Kidney capillary endothelial cell (primary cell): ENCODE results near the gene CSNK1G1.

Experiments used
- DNase-seq: peaks from one replicate; pipeline ENCODE4 v3.0.0-alpha.2; 2018; ENCODE audit warnings: low spot score

The CSNK1G1 gene

DNA sequence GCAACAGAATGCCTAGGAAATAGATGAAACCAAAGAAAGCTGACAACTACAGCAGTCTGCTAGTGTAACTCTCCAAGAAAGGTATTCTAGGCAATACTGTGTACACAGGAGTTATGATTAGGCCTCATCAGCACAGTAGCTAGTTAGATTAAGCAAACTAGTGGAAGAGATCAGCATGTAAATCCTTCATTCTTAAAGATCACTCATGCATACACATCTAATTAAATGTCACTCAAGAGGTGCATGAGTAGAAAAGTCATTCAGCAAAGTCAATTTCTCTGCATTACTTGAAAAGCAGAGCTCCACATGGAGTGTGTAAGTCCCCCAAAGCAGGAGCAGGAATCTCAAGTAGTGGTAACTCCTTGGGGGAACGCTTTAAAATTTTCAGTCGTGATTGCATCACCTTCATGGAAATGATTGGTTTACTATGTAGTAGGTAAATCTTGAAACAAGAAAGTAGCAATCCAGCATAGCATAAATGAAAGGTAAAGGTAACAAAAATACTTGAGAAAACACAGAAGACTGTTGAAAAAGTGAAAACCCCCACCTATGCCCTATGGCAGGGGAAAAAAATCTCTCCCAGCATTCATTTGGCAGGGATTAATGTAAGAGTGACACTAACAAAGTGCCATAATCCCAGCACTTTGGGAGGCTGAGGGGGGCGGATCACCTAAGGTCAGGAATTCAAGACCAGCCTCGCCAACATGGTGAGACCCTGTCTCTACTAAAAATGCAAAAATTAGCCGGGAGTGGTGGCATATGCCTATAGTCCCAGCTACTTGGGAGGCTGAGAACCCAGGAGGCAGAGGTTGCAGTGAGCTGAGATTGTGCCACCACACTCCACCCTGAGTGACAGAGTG lies 163.8 kb downstream of the CSNK1G1 start:
- no peak for DNase-seq

DNA sequence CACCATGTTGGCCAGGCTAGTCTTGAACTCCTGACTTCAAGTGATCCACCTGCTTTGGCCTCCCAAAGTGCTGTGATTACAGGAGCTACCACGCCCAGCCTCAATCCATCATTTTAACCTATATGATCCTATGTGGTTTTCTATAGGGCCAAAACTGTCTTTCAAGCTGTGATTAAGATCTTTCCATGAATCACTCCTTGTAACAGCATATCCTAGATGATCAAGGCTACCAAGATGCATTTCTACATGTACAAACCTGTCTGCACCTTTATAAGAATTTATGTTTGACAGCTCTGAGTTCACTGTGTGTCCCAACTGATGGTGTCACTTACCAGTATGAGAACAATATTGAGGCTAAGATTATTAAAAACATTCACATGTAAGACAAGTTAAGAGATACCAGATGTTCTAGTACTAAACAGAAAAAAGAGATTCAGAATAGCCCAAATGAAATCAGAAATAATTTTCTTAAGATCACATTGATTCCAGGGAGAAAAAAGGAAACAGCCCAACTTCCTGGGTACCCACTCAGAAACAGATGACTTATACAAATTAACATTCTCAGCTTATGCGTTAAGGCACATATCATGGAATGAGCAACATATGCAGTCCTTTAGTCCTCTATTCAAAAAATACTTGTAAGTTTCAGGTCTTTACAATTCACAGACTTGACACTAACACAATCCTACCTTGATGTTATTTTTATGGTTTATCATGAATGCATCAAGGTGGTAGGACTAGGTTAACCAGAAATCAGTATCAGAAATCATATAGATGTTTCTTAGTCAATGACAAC lies 168.4 kb downstream of the CSNK1G1 start:
- no peak for DNase-seq

DNA sequence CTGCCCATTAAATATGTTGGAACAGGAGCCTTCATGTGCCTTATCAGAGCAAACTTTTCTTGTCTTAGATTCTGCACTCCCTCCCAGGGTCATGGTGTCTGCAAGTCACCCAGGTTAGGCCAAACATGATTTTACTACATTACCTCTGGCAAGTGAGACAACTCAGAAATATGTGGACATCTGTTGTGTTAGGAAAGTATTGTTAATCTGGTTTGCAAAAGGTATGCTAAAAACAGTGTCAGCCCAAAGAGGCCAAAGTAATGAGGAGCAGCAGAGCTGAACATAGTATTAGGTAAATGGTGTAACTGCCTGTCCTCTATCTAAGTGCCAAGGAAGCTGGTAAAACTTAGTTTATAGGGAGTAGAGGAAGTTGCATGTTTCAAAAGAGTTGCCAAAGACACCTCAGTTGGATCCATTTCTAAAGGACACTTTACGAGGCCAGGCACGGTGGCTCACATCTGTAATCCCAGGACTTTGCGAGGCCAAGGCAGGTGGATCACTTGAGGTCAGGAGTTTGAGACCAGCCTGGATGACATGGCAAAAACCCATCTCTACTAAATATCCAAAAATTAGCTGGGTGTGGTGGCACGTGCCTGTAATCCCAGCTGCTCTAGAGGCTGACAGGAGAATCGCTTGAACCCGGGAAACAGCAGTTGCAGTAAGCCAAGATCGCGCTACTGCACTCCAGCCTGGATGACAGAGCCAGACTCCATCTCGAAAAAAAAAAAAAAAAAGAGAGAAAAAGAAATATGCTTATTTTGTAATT lies 170.6 kb downstream of the CSNK1G1 start:
- DNase-seq = no peak

DNA sequence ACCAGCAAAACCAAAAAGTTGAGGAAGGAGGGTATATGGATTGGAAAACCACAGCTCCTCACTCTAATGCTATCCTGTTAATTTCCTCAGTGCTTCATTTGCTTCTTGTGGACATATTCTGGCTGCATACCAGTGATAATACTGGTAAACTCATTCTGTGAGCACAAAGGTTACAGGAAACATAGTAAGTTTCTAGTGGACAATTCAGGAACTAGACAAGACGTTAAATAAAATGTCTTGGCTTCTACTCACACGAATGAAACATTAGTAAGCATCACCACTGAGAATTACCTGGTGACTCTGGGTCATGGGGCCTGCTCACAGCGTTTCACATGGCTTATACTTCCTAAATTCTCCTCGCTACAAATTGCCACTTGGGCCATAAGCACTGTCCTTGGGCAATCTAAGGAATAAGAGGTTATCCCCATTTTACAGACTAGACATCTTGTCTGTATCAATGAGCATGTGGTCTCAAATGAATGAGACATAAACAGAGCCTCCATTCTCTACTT lies 173.1 kb downstream of the CSNK1G1 start:
- no peak for DNase-seq

DNA sequence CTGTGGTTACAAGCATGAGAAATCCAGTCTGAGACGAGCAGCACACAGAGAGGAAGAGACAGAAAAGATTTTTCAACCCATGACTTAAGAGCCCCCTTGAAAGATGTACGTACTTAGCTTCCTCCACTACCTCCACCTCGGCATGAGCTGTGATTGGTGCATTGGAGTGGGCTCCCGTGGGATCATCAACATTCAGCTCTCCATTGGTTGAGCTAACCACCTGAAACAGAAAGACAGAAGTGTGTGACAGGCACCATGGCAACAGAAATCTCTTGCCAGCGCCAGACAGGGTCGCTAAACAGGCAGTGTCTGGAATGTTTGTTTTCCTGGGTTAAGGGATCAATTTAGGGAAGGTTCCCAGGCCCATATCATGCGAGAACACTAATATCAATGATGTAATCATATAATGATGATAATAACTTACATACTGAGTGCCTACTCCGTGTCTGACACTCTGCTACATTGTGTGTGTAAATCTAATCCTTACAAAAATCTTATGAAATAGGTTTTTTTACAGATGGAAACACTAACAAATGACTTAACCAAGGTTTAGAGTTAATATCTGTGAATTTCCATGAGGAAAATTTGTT lies 175.6 kb downstream of the CSNK1G1 start:
- no peak for DNase-seq

DNA sequence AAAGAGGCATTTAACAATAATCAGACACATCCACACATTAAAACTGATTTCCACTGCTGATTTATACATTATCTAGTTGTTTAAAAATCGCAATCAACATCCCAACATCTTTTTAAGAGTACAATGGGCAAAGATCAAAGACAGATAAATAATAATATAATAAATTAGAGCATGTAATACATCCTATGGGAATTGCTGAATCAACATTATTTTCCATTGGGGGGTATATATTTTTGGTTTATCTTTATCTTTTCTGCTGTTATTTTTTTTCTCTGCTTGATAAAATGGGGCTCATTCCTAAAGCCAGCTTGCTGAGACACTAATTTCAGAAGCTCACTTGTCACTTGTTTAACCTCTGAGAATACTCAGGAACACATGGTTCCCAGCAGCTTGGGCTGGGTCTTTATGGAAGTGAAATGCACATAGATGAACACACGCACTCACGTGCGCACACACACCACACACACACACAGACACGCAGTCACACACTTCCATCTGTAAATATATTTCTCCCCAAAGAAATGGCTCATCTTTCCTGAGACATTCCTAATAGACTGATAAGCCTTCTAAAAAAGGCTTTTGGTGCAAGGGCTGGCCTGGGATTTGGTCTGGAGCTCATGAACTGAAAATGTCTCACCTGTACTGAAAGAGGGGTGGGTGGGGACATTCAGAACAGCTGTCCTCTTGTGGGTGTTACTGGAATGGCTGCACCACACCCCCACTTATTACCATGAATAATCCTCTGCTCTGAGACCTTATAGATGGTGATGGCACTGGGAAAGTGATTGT lies 189.7 kb downstream of the CSNK1G1 start:
- DNase-seq = no peak

DNA sequence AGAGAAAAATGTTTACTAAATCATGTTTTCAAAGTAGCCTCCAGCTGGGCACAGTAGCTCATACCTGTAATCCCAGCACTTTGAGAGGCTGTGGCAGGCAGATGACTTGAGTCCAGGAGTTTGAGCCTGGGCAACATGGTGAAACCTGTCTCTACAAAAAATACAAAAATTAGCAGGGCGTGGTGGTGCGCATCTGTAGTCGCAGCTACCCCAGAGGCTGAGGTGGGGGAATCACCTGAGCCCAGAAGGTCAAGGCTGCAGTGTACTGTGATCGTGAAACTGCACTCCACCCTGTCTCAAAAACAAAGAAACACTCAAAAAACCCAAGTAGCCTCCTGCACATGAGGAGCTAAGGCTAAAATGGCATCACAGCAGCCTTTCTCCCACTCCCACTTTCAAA lies 191.5 kb downstream of the CSNK1G1 start:
- no peak for DNase-seq

DNA sequence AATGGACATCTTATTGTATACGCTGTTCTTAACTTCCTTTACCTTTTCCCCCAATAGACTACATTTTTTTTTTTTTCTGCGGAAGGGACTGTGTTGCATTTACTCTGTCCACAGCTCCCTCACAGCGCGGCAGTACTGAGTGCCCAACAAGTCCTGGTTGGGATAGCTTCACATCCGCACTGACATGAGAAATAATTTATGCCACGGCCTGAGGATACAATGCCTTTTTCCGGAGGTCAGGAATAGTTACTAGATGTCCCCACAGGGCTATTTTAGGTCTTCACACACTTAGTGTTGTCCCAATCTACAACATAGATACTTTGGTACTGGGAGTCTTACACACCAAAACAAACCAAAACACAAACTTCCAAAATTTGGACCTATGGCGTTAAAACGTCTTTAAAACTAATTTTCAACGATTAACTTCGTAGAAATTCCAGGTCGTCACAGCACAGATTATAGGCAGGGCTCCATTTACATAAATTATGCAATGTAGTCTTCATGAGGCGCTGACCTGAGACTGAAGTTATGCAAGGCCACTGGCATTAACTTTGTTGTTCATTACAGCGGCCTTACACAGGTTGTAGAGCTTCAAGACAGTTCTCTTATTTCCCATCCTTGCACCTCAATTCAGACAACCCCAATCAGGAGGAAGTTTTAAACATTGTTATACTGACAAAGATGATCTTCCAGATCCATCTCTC lies 192.2 kb downstream of the CSNK1G1 start:
- peak; percentile 57 for DNase-seq

DNA sequence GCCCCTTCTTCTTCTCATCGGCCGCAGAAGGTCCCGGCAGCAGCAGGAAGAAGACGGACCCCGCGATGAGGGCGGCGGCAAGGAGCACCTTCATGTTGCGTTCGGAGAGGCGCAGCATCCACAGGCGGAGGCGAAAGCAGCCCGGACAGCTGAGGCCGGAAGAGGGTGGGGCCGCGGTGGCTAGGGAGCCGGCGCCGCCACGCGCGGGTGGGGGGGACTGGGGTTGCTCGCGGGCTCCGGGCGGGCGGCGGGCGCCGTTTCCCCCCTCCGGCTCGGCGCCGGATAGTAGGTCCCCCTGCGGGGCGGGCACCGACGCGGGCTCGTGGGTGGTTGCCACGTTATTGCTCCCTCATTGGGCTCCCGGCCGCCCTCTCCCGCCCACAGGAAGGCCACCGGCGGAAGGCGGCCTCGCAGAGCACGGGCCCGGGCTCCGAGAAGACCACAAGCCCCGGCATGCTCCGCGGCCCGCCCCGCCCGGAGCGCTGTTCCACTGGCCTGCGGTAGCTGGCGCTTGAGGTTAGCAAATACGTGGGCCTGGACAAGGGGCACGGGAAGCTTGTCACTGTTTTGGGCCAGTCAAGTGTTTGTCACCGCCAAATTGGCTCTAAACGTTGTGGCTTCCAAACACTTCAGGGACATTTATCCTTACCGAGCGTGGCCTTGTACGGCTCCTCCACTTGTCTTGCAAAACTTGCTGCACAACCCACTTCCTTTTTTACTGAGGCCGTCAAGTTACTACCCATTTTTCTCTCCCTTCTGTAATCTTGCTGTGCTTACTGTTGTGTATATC lies 192.9 kb downstream of the CSNK1G1 start, which contains the start of gene PPIB:
PPIB (minus strand) TSS at position 154 of the 790 bp plus-strand sequence; CDS start at position 118, 36 bp downstream.
- peak; percentile 95 for DNase-seq

DNA sequence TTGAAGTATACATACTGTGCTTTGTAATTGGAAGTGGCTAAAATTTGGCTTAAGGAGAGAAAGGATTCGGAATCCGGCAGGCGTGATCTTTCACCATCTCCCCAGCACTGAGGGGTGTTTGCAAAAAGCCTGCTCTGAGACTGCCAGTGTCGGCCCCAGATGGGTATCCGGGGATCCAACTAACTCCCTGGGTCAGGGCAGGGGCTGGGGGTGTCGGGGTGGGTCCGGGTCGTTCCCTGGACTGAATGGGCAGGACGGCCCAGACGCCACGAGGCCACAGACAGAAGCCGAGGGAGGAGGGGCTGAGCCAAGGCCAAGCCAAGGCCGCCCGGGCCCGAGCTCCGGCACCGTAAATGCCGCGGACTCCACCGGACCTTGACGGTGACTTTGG lies 193.5 kb downstream of the CSNK1G1 start:
- DNase-seq = no peak

DNA sequence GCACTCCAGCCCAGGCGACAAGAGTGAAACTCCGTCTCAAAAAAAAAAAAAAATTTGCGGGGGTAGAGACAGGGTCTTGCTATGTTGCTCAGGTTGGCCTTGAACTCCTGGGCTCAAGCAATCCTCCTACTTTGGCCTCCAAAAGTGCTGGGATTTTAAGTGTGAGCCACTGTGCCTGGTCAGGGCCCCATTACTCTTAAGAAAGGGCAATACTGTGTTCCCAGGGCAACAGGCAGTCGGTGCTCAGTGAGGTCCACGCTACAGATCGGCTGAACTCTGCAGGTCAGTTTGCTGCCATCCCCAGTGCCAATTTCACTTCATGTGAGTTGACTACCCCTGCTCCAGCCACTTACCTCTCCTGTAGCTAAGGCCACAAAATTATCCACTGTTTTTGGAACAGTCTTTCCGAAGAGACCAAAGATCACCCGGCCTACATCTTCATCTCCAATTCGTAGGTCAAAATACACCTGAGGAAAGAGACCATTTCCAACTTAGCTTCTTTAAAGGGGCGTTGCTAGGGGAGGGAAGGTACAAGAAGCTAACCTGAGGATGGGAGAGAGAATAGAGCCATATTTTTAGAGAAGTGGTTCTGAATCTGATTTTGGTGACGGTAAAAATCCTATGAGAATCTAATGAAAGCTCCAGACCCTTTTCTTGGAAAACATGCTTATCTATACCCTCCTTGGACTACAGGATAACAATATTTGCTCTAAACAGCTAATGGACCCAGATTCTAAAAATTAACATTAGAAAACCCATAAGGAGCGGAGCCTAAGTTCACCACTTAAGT lies 194.1 kb downstream of the CSNK1G1 start:
- DNase-seq = no peak

DNA sequence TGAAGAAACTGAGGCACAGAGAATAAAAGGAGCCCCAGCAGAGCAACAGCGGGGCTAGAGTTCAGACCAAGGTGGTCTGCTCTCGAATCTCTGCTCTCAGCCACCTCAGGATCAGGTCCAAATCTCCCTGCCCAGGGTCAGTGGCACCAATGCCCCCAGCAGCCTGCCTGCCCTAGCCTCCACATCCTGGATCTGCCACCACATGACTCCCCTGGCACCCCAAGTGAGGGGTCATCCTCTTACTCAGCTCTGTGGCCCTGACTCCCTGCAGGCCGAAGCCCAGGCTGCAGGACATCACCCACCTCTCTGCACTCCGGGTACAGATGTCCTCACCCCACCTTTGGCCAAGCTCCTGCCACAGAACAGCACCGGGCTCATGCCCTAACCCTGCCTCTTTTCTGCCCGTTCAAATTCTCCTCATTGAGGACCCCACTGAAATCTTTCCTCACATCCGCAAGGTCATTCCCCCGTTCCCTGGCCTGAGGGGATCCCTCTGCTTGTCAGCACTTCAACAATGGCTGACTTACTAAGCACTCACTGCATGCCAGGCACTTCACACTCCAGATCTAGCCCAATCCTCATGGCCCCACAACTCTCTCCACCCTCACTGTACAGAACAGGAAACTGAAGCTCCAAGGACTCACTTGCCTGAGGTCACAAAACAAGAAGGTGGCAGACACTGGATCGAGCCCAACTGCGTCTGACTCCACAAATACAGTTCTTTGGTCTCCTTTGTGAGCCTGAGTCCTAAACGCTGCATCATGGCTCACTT lies 197.4 kb downstream of the CSNK1G1 start:
- no peak for DNase-seq

DNA sequence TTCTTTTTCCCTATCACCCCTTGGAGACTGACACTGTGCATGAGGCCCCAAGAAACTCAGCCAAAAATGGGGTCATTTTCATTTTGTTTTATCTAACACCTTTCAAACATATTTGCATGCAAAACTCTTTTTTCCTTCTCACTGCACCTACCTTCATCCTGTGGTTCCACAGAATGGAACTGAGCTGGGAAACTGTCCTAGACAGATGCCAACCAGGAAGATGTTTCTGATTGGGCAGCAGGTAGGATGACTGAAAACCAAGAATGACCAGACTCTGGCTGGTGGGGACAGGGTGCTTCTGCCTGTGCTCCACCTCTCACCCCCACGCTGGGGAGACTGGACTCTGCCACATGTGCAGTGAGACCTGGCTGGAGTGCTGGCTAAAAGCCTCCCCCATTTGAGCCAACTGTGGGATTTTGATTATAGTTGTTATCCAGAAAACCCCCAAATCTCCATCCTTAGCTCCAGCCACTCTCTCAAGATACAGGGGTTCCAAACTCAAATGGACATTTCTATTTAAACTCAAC lies 198.3 kb downstream of the CSNK1G1 start:
- no peak for DNase-seq

DNA sequence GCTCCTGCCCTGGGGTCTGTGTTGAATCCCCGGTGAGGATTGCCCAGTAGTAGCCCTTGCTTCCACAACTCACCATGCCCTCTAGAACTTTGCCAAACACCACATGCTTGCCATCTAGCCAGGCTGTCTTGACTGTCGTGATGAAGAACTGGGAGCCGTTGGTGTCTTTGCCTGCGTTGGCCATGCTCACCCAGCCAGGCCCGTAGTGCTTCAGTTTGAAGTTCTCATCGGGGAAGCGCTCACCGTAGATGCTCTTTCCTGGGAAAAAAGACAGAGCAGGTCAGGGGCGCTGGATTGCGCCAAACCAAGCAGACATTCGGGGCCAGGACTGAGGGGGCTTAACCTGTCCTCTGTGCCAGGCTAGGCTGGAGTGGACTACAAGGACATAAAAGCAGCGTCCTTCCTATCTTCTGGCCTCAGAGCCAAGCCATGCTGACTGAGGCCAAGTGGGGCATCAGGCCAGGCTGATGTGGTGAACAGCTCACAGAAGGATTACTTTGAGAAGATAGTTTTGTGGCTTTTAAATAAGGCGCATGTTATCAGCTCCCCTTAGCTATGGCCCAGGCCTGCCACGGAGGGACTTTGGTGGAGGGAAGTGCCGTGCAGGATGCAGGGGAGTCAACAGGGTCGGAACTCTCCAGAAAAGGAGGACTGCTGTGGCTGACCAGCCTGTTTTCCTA lies 199.2 kb downstream of the CSNK1G1 start:
- DNase-seq = no peak

DNA sequence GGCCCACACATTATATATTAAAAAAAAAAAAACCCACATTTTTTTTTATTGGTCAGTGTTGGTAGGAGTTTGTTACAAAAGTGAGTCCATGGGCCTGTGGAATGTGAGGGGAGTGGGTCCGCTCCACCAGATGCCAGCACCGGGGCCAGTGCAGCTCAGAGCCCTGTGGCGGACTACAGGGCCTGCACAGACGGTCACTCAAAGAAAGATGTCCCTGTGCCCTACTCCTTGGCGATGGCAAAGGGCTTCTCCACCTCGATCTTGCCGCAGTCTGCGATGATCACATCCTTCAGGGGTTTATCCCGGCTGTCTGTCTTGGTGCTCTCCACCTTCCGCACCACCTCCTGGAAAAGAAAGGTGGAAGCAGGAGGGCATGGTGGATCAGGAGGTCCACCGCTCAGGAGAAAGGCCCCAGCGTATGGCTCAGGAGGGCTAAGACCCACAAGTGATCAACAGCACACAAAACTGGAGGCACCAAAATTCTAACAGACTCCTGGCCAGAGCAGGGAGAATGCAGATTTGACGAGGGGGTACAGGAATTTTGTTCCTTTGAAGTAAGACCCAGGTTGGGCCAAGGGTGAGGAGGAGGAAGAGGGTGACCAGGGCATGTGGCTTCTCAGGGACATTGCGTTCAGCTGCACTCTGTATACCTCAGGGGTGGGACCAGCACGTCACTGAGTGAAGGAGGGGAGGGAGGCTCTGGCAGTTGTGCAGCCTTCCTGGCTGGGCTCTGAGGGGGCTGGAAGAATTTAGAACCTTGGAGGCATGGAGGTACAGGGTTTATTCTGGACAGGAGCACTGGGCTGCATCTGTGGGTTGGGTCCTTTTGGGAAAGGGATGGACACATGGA lies 199.9 kb downstream of the CSNK1G1 start:
- no peak for DNase-seq
